ENCODE results near the gene ATP1A2. TPM values are rescaled to one million over a fixed set of nuclear protein-coding genes. Genes with fewer than 3 reads are reported as not detected.

Gene ATP1A2
- total RNA-seq, 3 donors from 2014 or later, result 2.6 to 124 (median 4.0) TPM

DNA sequence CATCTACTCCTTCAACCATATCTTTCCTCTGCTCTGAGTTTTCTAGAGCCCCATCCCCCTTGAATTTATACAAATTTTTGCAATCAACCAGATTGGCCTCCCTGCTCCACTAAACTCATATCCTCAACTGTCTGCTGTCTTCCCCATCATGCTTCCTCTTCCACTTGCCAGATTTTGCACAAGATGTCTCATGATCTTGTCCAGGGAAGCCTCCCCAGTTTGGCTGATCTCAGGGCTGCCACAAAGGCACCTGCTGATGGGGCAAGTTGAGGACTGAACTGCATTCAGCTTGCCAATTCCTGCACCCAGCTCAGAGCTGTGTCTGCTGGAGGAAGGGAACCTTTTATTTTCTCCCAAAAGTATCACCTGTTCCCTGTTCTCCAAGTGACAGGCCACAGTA, 38.1 kb upstream of the ATP1A2 start:
- intact Hi-C loops (cut with DNase I, micrococcal nuclease), result no loop called here
- TF ChIP-seq, protein P1, sequence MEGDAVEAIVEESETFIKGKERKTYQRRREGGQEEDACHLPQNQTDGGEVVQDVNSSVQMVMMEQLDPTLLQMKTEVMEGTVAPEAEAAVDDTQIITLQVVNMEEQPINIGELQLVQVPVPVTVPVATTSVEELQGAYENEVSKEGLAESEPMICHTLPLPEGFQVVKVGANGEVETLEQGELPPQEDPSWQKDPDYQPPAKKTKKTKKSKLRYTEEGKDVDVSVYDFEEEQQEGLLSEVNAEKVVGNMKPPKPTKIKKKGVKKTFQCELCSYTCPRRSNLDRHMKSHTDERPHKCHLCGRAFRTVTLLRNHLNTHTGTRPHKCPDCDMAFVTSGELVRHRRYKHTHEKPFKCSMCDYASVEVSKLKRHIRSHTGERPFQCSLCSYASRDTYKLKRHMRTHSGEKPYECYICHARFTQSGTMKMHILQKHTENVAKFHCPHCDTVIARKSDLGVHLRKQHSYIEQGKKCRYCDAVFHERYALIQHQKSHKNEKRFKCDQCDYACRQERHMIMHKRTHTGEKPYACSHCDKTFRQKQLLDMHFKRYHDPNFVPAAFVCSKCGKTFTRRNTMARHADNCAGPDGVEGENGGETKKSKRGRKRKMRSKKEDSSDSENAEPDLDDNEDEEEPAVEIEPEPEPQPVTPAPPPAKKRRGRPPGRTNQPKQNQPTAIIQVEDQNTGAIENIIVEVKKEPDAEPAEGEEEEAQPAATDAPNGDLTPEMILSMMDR (IDR thresholded peaks at IDR 0.05), result no peak
- H3K4me3 ChIP-seq, result no peak overlapping the region
- H3K4me1 ChIP-seq (ENCODE audit: low read depth), result no peaks in the 10 kb centered on the region
- H3K36me3 ChIP-seq (ENCODE audit: low read depth), result no peaks in the 10 kb centered on the region
- ATAC-seq, result no peak
- no peak for DNase-seq
- no peaks in the 10 kb centered on the region for H3K9me3 ChIP-seq

DNA sequence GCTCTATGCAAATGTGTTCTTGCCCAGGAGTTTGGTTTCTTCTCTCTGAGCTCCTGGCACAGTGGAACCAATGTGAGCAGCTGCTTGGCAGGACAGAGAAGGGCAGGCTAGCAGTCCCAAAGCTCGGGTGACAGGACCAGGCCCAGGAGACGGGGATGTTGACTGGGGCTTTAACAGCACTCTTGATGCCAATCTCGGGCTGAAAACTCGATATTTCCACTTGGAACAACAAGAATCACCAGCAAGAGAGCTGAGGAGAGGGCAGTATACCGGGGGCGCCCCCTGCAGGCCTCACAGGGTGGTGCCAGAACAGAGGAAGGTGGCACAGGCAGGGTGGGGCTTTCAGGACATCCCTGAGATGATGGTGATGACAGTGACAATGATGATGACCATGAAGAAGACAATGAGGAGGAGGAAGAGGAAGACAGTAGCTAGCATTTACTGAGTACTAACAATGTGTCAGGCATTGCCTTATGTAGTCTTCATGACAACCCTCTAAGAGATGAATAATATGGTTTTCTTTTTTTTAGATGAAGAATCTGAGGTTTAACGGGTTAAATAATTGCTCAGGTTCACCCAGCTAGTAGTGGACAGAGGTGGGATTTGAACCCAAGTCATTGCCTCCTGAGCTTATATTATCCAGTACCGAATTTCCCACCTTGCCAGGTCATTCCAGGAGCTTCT, 36.9 kb upstream of the ATP1A2 start:
- TF ChIP-seq, protein P1 (IDR thresholded peaks at IDR 0.05), result peak; percentile 71
- ATAC-seq (peak; percentile 86), DNase-seq (peak in 2 of 3 donors; percentile 63 to 70)
- intact Hi-C loops (cut with DNase I, micrococcal nuclease), result no loop called here
- Histone ChIP-seq H3K4me3 (no peak overlapping the region), H3K36me3 (ENCODE audit: low read depth) (no peaks in the 10 kb centered on the region), H3K4me1 (ENCODE audit: low read depth) (no peaks in the 10 kb centered on the region), H3K9me3 (no peaks in the 10 kb centered on the region)

DNA sequence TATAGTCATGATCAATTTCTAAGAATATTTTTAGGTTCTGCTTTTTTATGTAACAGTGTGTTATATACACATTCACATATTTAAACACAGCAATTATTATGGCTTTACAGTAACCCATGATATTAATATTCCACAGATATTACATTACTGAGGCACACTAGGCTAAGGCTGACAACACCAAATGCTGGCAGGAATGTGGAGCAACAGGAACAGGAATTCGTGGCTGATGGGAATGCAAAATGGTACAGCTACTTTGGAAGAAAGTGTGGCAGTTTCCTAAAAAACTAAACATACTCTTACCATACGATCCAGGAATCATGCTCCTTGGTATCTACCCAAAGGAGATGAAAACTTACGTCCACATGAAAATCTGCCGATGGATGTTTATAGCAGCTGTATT, 36.1 kb upstream of the ATP1A2 start:
- TF ChIP-seq, protein P1 (IDR thresholded peaks at IDR 0.05), result no peak
- Histone ChIP-seq H3K4me3 (no peak overlapping the region), H3K36me3 (ENCODE audit: low read depth) (no peaks in the 10 kb centered on the region), H3K4me1 (ENCODE audit: low read depth) (peaks cover 4% of the 10 kb centered on the region), H3K9me3 (no peaks in the 10 kb centered on the region)
- ATAC-seq (no peak), DNase-seq (no peak)
- intact Hi-C loops (cut with DNase I, micrococcal nuclease), result no loop called here

DNA sequence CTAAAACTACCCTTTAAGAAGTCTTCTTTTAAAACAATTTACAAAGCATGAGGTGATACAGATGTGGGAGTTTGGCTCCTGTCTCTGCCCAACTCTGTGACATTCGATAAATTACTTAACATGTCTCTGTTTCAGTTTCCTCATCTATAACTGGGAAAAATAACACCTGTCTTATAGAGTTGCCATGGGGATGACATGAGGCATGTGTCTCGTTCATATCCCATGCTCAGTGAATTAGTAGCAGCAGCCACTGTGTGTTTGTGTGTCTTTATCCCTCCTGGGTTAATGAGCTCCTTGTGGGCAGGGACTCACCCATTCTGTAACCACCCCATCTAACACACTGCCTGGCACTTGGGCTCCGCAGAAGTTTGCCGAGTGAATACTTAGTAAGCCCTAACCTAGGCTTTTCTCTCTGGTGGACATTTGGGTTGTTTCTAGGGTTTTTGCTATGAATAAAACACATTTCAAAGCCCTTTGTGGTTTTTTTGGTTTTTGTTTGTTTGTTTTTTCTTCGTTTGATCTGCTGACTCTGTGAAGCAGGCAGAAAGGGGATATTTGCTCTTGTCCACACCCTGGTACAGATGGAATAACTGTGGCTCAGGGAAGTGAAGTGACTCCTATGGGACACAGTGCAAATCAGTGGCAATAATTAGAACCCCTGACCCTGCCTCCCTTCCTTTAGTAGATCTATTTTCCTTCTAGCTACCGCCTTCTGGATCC, 35.0 kb upstream of the ATP1A2 start:
- Histone ChIP-seq H3K4me1 (ENCODE audit: low read depth) (peaks cover 4% of the 10 kb centered on the region), H3K36me3 (ENCODE audit: low read depth) (no peaks in the 10 kb centered on the region), H3K4me3 (no peak overlapping the region), H3K9me3 (no peaks in the 10 kb centered on the region)
- ATAC-seq (no peak), DNase-seq (no peak)
- TF ChIP-seq, protein P1 (IDR thresholded peaks at IDR 0.05), result no peak
- intact Hi-C loops (cut with DNase I, micrococcal nuclease), result no loop called here

DNA sequence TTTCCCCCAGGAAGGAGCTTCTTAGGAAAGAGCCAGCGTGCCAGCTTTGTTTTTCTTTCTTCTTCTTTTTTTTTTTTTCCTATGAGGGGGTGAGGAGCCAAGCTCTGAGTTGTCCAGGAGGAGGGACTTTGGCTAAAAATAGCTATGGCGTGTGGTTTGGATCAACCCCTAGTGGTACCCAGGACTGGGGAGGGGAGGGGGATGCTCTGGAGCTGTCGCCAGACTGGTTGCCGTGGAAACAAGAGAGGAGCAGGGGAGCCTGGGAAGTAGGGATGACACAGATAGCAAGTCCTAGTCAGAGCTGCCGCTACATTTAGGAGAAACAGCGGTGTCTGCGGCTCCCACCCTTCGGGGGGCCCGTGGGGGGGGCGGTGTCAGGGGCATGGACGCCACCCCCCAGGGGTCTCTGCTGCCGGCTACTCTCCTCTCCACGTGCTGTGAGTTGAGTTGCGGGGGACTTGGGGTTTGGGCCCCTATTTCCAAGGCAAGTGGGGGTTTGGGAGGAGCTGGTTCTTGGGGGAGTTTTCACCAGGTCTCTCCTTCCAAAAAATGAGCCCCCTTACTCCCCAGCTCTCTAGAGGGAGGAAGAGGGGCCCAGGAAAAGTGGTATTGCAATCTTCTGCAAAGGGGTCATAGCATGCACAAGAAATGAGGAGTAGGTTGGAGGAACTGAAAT, 34.2 kb upstream of the ATP1A2 start, which contains the start of gene KCNJ9:
Gene KCNJ9, plus strand, starts transcription at position 278 of the 676 bp plus-strand sequence. CDS start 2,493 bp downstream, outside the sequence.
- Histone ChIP-seq H3K4me3 (no peak within 1 kb of the TSS), H3K36me3 (ENCODE audit: low read depth) (no peaks in the 10 kb centered on the region), H3K4me1 (ENCODE audit: low read depth) (peaks cover 4% of the 10 kb centered on the region), H3K9me3 (no peaks in the 10 kb centered on the region)
- DNase-seq (no peak), ATAC-seq (no peak)
- intact Hi-C loops (cut with DNase I, micrococcal nuclease), result no loop called here
- TF ChIP-seq, protein P1 (IDR thresholded peaks at IDR 0.05), result no peak

Data from mucosa of descending colon (tissue), 3 donors.